ENCODE measurements around the gene SDHAF3.
"Not testable (repeated sequence)": the region's sequence is repeated elsewhere in the genome, so short reads cannot be mapped to it uniquely, and the experiment has no call there.

The SDHAF3 gene

DNA sequence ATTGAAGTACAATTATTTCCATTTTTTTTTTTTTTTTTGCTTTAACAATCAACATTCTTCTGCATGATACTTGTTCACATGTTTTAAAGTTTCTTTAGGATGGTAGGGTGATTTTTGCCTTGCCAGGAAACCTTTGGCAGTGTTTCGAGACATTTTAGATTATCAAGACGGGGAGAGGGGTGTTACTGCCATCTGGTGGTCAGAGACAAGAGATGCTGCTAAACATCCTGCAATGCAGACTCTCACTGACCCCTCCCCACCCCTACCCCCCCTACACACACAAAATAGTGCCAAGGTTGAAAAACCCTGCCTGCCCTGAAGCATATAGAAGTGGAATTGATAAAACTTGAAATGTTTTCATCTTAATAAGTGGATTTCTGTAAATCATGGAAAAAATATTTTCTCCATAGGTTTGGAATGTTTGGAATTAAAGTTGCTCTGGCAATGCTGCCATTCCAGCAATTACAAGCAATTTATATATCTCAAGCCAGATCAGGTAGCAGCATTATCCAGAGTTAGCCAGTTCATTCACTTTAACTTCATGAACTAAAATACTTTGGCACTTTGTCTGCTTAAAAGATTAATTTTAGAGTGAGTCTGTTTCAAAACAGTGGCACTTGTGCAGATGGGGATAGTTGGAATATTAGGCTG is 62.1 kb downstream of the SDHAF3 start:
- H3K9me3 ChIP-seq (ENCODE audit: control insufficient read depth, low read length) = no peaks in the 10 kb centered on the region
- H3K9ac ChIP-seq (ENCODE audit: low read length) = no peak overlapping the region
- no peak overlapping the region for H3K4me3 ChIP-seq (ENCODE audit: low read length)
- no peaks in the 10 kb centered on the region for H3K27me3 ChIP-seq (ENCODE audit: control insufficient read depth, insufficient read depth, low read length)
- no peaks in the 10 kb centered on the region for H3K36me3 ChIP-seq (ENCODE audit: control insufficient read depth, insufficient read depth, low read length)
- no peaks in the 10 kb centered on the region for H3K4me1 ChIP-seq (ENCODE audit: control insufficient read depth, insufficient read depth, low read length)

- no peaks in the 10 kb centered on the region for H3K9me3 ChIP-seq (ENCODE audit: control insufficient read depth, low read length)
- H3K27me3 ChIP-seq (ENCODE audit: control insufficient read depth, insufficient read depth, low read length) = no peaks in the 10 kb centered on the region
- no peaks in the 10 kb centered on the region for H3K4me1 ChIP-seq (ENCODE audit: control insufficient read depth, insufficient read depth, low read length)
- no peaks in the 10 kb centered on the region for H3K36me3 ChIP-seq (ENCODE audit: control insufficient read depth, insufficient read depth, low read length)
- H3K4me3 ChIP-seq (ENCODE audit: low read length) = no peak overlapping the region
- no peak overlapping the region for H3K9ac ChIP-seq (ENCODE audit: low read length)
Measured at GRCh38 chr7:97187067-97187466, 69.6 kb downstream of the SDHAF3 start.

DNA sequence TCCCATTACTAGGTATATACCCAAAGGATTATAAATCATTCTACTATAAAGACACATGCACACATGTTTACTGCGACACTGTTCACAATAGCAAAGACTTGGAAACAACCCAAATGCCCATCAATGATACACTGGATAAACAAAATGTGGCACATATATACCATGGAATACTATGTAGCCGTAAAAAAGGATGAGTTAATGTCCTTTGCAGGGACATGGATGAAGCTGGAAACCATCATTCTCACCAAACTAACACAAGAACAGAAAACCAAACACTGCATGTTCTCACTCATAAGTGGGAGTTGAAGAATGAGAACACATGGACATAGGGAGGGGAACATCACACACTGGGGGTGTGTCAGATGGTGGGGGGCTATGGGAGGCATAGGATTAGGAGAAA is 78.7 kb downstream of the SDHAF3 start:
- not testable (repeated sequence) for H3K9me3 ChIP-seq (ENCODE audit: control insufficient read depth, low read length); H3K9ac ChIP-seq (ENCODE audit: low read length)

GRCh38 chr7:97198596-97198995 is 81.1 kb downstream of the SDHAF3 start:
- H3K27me3 ChIP-seq (ENCODE audit: control insufficient read depth, insufficient read depth, low read length) = no peaks in the 10 kb centered on the region
- H3K9ac ChIP-seq (ENCODE audit: low read length) = no peak overlapping the region
- H3K4me3 ChIP-seq (ENCODE audit: low read length) = no peak overlapping the region
- H3K9me3 ChIP-seq (ENCODE audit: control insufficient read depth, low read length) = no peaks in the 10 kb centered on the region
- no peaks in the 10 kb centered on the region for H3K36me3 ChIP-seq (ENCODE audit: control insufficient read depth, insufficient read depth, low read length)
- H3K4me1 ChIP-seq (ENCODE audit: control insufficient read depth, insufficient read depth, low read length) = no peaks in the 10 kb centered on the region

More for the DNA sequence above, 78.7 kb downstream of the SDHAF3 start:
- not testable (repeated sequence) for H3K4me1 ChIP-seq (ENCODE audit: control insufficient read depth, insufficient read depth, low read length); H3K4me3 ChIP-seq (ENCODE audit: low read length); H3K36me3 ChIP-seq (ENCODE audit: control insufficient read depth, insufficient read depth, low read length); H3K27me3 ChIP-seq (ENCODE audit: control insufficient read depth, insufficient read depth, low read length)

- Histone ChIP-seq H3K36me3 (ENCODE audit: control insufficient read depth, insufficient read depth, low read length) (no peaks in the 10 kb centered on the region), H3K9ac (ENCODE audit: low read length) (no peak overlapping the region), H3K4me3 (ENCODE audit: low read length) (no peak overlapping the region), H3K4me1 (ENCODE audit: control insufficient read depth, insufficient read depth, low read length) (no peaks in the 10 kb centered on the region), H3K27me3 (ENCODE audit: control insufficient read depth, insufficient read depth, low read length) (no peaks in the 10 kb centered on the region), H3K9me3 (ENCODE audit: control insufficient read depth, low read length) (no peaks in the 10 kb centered on the region)
Measured at GRCh38 chr7:97200018-97200417, 82.5 kb downstream of the SDHAF3 start.

- H3K27me3 ChIP-seq (ENCODE audit: control insufficient read depth, insufficient read depth, low read length) = no peaks in the 10 kb centered on the region
- H3K9me3 ChIP-seq (ENCODE audit: control insufficient read depth, low read length) = no peaks in the 10 kb centered on the region
- H3K9ac ChIP-seq (ENCODE audit: low read length) = no peak overlapping the region
- H3K4me3 ChIP-seq (ENCODE audit: low read length) = no peak overlapping the region
- H3K4me1 ChIP-seq (ENCODE audit: control insufficient read depth, insufficient read depth, low read length) = no peaks in the 10 kb centered on the region
- no peaks in the 10 kb centered on the region for H3K36me3 ChIP-seq (ENCODE audit: control insufficient read depth, insufficient read depth, low read length)
Measured at GRCh38 chr7:97203957-97204356, 86.5 kb downstream of the SDHAF3 start.

DNA sequence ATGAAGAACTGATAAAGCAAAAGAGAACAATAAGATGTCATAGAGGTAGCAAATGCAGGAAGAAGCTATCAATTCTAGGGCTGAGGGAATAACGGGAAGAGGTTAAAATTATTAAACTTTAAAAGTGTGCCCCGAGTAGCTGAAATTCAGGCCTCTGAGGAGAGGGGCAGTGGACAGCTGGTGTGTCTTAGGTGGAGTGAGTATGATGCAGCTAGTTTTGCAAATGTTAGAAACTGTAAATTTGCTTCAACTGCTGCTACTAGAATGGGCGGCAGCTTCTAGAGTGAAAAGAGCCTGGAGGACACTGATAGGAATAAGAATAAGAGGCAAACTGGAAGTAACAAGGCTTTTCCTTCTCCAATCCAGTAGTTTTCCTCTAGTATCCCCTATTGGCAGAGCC is 87.3 kb downstream of the SDHAF3 start:
- no peaks in the 10 kb centered on the region for H3K36me3 ChIP-seq (ENCODE audit: control insufficient read depth, insufficient read depth, low read length)
- no peaks in the 10 kb centered on the region for H3K9me3 ChIP-seq (ENCODE audit: control insufficient read depth, low read length)
- no peak overlapping the region for H3K4me3 ChIP-seq (ENCODE audit: low read length)
- no peaks in the 10 kb centered on the region for H3K27me3 ChIP-seq (ENCODE audit: control insufficient read depth, insufficient read depth, low read length)
- H3K9ac ChIP-seq (ENCODE audit: low read length) = no peak overlapping the region
- H3K4me1 ChIP-seq (ENCODE audit: control insufficient read depth, insufficient read depth, low read length) = no peaks in the 10 kb centered on the region

GRCh38 chr7:97215556-97215955 is 98.1 kb downstream of the SDHAF3 start:
- Histone ChIP-seq H3K4me3 (ENCODE audit: low read length) (no peak overlapping the region), H3K27me3 (ENCODE audit: control insufficient read depth, insufficient read depth, low read length) (no peaks in the 10 kb centered on the region), H3K9me3 (ENCODE audit: control insufficient read depth, low read length) (no peaks in the 10 kb centered on the region), H3K36me3 (ENCODE audit: control insufficient read depth, insufficient read depth, low read length) (no peaks in the 10 kb centered on the region), H3K4me1 (ENCODE audit: control insufficient read depth, insufficient read depth, low read length) (no peaks in the 10 kb centered on the region), H3K9ac (ENCODE audit: low read length) (no peak overlapping the region)

DNA sequence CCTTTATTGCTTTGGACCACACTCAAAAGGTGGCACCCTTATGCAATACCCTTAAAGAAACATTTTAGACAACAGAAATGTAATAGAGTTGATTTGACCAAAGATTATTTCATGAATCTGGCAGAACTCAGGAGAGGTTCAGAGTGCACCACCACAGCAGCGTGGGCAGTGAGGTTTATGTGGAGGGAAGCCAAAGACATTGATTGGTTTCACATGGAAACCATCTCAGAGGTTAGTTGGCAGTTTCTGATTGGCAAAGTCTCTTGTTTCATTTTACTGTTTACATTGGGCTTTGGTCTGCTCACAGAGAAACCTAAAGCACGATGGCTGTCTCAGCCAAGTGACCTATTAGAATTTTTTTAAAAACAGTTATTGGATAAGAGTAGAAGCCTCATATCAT is 101.3 kb downstream of the SDHAF3 start:
- H3K4me3 ChIP-seq (ENCODE audit: low read length) = no peak overlapping the region
- no peaks in the 10 kb centered on the region for H3K4me1 ChIP-seq (ENCODE audit: control insufficient read depth, insufficient read depth, low read length)
- no peaks in the 10 kb centered on the region for H3K9me3 ChIP-seq (ENCODE audit: control insufficient read depth, low read length)
- no peaks in the 10 kb centered on the region for H3K27me3 ChIP-seq (ENCODE audit: control insufficient read depth, insufficient read depth, low read length)
- no peaks in the 10 kb centered on the region for H3K36me3 ChIP-seq (ENCODE audit: control insufficient read depth, insufficient read depth, low read length)
- no peak overlapping the region for H3K9ac ChIP-seq (ENCODE audit: low read length)

- H3K36me3 ChIP-seq (ENCODE audit: control insufficient read depth, insufficient read depth, low read length) = no peaks in the 10 kb centered on the region
- no peaks in the 10 kb centered on the region for H3K27me3 ChIP-seq (ENCODE audit: control insufficient read depth, insufficient read depth, low read length)
- H3K4me3 ChIP-seq (ENCODE audit: low read length) = no peak overlapping the region
- no peaks in the 10 kb centered on the region for H3K4me1 ChIP-seq (ENCODE audit: control insufficient read depth, insufficient read depth, low read length)
- no peaks in the 10 kb centered on the region for H3K9me3 ChIP-seq (ENCODE audit: control insufficient read depth, low read length)
- H3K9ac ChIP-seq (ENCODE audit: low read length) = no peak overlapping the region
Measured at GRCh38 chr7:97219237-97219636, 101.7 kb downstream of the SDHAF3 start.

DNA sequence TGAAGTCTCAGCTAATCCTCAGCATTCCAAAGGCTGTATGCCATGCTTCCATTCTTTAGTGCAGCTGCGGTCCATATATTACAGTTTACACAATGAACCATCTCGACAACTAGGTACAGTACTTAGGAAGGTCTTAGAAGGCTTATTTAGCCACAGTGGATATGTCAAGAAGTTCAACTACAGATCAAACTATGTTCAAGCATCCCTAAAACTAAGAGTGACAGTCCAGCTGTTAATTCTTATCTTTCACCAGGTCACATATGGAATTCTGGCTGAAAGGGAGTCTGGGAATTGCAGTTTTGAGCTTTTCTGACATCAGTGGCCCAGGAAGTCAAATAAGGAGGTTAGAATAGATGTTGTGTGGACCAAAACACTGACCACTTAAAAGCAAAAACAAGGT is 106.8 kb downstream of the SDHAF3 start:
- H3K4me1 ChIP-seq (ENCODE audit: control insufficient read depth, insufficient read depth, low read length) = no peaks in the 10 kb centered on the region
- H3K36me3 ChIP-seq (ENCODE audit: control insufficient read depth, insufficient read depth, low read length) = no peaks in the 10 kb centered on the region
- H3K4me3 ChIP-seq (ENCODE audit: low read length) = no peak overlapping the region
- no peak overlapping the region for H3K9ac ChIP-seq (ENCODE audit: low read length)
- no peaks in the 10 kb centered on the region for H3K27me3 ChIP-seq (ENCODE audit: control insufficient read depth, insufficient read depth, low read length)
- H3K9me3 ChIP-seq (ENCODE audit: control insufficient read depth, low read length) = no peaks in the 10 kb centered on the region

DNA sequence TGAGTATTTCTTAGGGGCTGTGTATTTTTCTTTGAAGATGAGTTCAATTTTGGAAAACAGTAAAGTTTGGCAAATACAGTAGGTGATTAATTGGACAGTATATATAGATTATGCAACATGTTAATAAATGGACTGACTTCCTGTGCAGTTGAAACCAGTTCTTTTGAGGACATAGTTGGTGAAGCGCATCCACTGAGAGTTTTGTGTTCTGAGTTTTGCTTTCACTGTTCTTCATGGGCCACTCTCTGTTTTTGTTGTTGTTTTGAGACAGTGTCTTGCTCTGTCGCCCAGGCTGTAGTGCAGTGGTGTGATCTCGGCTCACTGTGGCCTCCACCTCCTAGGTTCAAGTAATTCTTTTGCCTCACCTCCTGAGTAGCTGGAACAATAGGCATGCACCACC is 109.0 kb downstream of the SDHAF3 start:
- H3K27me3 ChIP-seq (ENCODE audit: control insufficient read depth, insufficient read depth, low read length) = no peaks in the 10 kb centered on the region
- no peaks in the 10 kb centered on the region for H3K9me3 ChIP-seq (ENCODE audit: control insufficient read depth, low read length)

More for the DNA sequence above, 109.0 kb downstream of the SDHAF3 start:
- H3K36me3 ChIP-seq (ENCODE audit: control insufficient read depth, insufficient read depth, low read length) = no peaks in the 10 kb centered on the region
- no peaks in the 10 kb centered on the region for H3K4me1 ChIP-seq (ENCODE audit: control insufficient read depth, insufficient read depth, low read length)
- H3K4me3 ChIP-seq (ENCODE audit: low read length) = no peak overlapping the region
- H3K9ac ChIP-seq (ENCODE audit: low read length) = no peak overlapping the region

All from mucosa of stomach (tissue), 1 donor.